ENCODE results near the gene DNAH14.
"Not testable (repeated sequence)": the region's sequence is repeated elsewhere in the genome, so short reads cannot be mapped to it uniquely, and the experiment has no call there.

The DNAH14 gene

GRCh38 chr1:225146478-225146877 lies 217.0 kb downstream of the DNAH14 start:
- H3K36me3 ChIP-seq (ENCODE audit: control insufficient read depth, insufficient read depth, low read length) = no peaks in the 10 kb centered on the region
- H3K9me3 ChIP-seq (ENCODE audit: control insufficient read depth, insufficient read depth, low read length) = no peaks in the 10 kb centered on the region
- H3K9ac ChIP-seq (ENCODE audit: low read depth, low read length) = no peak overlapping the region
- H3K4me3 ChIP-seq (ENCODE audit: low read depth, low read length) = no peak overlapping the region
- no peaks in the 10 kb centered on the region for H3K27me3 ChIP-seq (ENCODE audit: control insufficient read depth, insufficient read depth, low read length)
- H3K27ac ChIP-seq (ENCODE audit: low read depth, low read length) = no peak overlapping the region
- no peaks in the 10 kb centered on the region for H3K4me1 ChIP-seq (ENCODE audit: control insufficient read depth, insufficient read depth, low read length)

GRCh38 chr1:225147791-225148190 lies 218.3 kb downstream of the DNAH14 start:
- not testable (repeated sequence) for H3K4me3 ChIP-seq (ENCODE audit: low read depth, low read length)

GRCh38 chr1:225152061-225152460 lies 222.6 kb downstream of the DNAH14 start:
- H3K27me3 ChIP-seq (ENCODE audit: control insufficient read depth, insufficient read depth, low read length) = no peaks in the 10 kb centered on the region
- no peaks in the 10 kb centered on the region for H3K9me3 ChIP-seq (ENCODE audit: control insufficient read depth, insufficient read depth, low read length)
- H3K4me1 ChIP-seq (ENCODE audit: control insufficient read depth, insufficient read depth, low read length) = no peaks in the 10 kb centered on the region
- no peak overlapping the region for H3K9ac ChIP-seq (ENCODE audit: low read depth, low read length)
- no peaks in the 10 kb centered on the region for H3K36me3 ChIP-seq (ENCODE audit: control insufficient read depth, insufficient read depth, low read length)
- H3K27ac ChIP-seq (ENCODE audit: low read depth, low read length) = no peak overlapping the region
- H3K4me3 ChIP-seq (ENCODE audit: low read depth, low read length) = no peak overlapping the region

More at GRCh38 chr1:225147791-225148190, 218.3 kb downstream of the DNAH14 start:
- not testable (repeated sequence) for H3K27me3 ChIP-seq (ENCODE audit: control insufficient read depth, insufficient read depth, low read length); H3K9me3 ChIP-seq (ENCODE audit: control insufficient read depth, insufficient read depth, low read length); H3K27ac ChIP-seq (ENCODE audit: low read depth, low read length); H3K36me3 ChIP-seq (ENCODE audit: control insufficient read depth, insufficient read depth, low read length); H3K4me1 ChIP-seq (ENCODE audit: control insufficient read depth, insufficient read depth, low read length); H3K9ac ChIP-seq (ENCODE audit: low read depth, low read length)

DNA sequence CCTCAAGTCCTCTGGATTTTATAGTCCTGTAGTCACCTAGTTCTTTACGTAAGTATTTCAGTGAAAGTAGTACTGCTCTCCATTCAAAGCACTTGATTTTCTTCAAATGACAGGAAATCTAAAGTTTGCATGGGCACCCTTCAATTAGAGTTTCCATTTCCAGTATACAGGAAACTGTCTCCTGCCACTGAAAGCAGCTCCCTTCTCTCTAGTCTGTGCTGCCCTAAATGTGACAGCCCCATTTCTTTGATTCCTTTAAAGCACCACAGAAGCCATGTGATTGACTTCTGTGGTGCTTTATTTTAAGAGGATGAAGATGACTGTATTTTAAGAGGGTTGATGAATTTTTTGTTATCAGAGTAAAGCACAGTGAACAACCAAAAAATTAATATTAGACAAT lies 226.1 kb downstream of the DNAH14 start:
- Histone ChIP-seq H3K9ac (ENCODE audit: low read depth, low read length) (no peak overlapping the region), H3K9me3 (ENCODE audit: control insufficient read depth, insufficient read depth, low read length) (no peaks in the 10 kb centered on the region), H3K27ac (ENCODE audit: low read depth, low read length) (no peak overlapping the region), H3K27me3 (ENCODE audit: control insufficient read depth, insufficient read depth, low read length) (no peaks in the 10 kb centered on the region), H3K36me3 (ENCODE audit: control insufficient read depth, insufficient read depth, low read length) (no peaks in the 10 kb centered on the region), H3K4me3 (ENCODE audit: low read depth, low read length) (no peak overlapping the region), H3K4me1 (ENCODE audit: control insufficient read depth, insufficient read depth, low read length) (no peaks in the 10 kb centered on the region)

- no peaks in the 10 kb centered on the region for H3K4me1 ChIP-seq (ENCODE audit: control insufficient read depth, insufficient read depth, low read length)
- H3K9ac ChIP-seq (ENCODE audit: low read depth, low read length) = no peak overlapping the region
- no peaks in the 10 kb centered on the region for H3K36me3 ChIP-seq (ENCODE audit: control insufficient read depth, insufficient read depth, low read length)
- no peaks in the 10 kb centered on the region for H3K27me3 ChIP-seq (ENCODE audit: control insufficient read depth, insufficient read depth, low read length)
- H3K4me3 ChIP-seq (ENCODE audit: low read depth, low read length) = no peak overlapping the region
- no peak overlapping the region for H3K27ac ChIP-seq (ENCODE audit: low read depth, low read length)
- no peaks in the 10 kb centered on the region for H3K9me3 ChIP-seq (ENCODE audit: control insufficient read depth, insufficient read depth, low read length)
Observed at GRCh38 chr1:225156254-225156653, 226.8 kb downstream of the DNAH14 start.

DNA sequence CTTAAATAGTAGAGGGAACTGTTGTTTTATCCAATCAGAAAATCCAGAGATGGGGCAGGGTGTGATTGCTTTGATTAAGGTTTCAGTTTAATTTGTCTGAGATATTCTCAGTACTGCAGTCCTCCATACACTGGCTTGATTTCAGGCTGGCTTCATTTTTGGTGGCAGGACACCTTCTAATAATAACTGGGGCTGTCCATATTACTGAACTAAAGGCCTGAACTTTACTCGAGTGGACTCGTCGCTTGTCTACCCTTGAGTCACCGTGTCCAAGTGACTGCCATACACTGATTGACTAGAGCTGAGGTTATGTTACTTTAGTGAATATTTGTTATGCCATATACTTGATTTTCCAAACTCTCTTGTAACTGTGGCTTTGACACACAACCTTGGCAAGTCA lies 228.8 kb downstream of the DNAH14 start:
- H3K27ac ChIP-seq (ENCODE audit: low read depth, low read length) = no peak overlapping the region

DNA sequence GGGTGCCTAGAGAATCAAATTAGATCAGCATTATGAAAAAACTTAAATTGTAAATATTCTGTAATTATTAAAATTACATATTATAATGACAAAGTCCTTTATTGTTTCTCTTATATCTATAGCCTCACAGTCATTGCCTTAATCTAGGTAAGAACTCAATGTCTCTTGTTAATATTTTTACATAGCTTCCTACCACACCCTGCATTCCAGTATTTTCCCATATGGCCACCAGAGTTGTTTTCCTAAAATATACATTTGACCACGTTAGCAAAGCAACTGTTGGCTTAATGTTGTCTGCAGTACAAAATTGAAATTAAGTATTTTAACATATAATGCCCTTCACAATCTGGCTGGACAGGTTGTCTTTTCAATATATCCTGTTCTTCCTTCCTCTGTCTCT lies 230.3 kb downstream of the DNAH14 start:
- Histone ChIP-seq H3K27me3 (ENCODE audit: control insufficient read depth, insufficient read depth, low read length) (no peaks in the 10 kb centered on the region), H3K4me1 (ENCODE audit: control insufficient read depth, insufficient read depth, low read length) (no peaks in the 10 kb centered on the region), H3K36me3 (ENCODE audit: control insufficient read depth, insufficient read depth, low read length) (no peaks in the 10 kb centered on the region), H3K9me3 (ENCODE audit: control insufficient read depth, insufficient read depth, low read length) (no peaks in the 10 kb centered on the region), H3K27ac (ENCODE audit: low read depth, low read length) (no peak overlapping the region), H3K4me3 (ENCODE audit: low read depth, low read length) (no peak overlapping the region), H3K9ac (ENCODE audit: low read depth, low read length) (no peak overlapping the region)

More for the DNA sequence above, 228.8 kb downstream of the DNAH14 start:
- no peaks in the 10 kb centered on the region for H3K9me3 ChIP-seq (ENCODE audit: control insufficient read depth, insufficient read depth, low read length)
- no peaks in the 10 kb centered on the region for H3K4me1 ChIP-seq (ENCODE audit: control insufficient read depth, insufficient read depth, low read length)
- no peak overlapping the region for H3K9ac ChIP-seq (ENCODE audit: low read depth, low read length)
- H3K27me3 ChIP-seq (ENCODE audit: control insufficient read depth, insufficient read depth, low read length) = no peaks in the 10 kb centered on the region
- no peak overlapping the region for H3K4me3 ChIP-seq (ENCODE audit: low read depth, low read length)
- no peaks in the 10 kb centered on the region for H3K36me3 ChIP-seq (ENCODE audit: control insufficient read depth, insufficient read depth, low read length)

DNA sequence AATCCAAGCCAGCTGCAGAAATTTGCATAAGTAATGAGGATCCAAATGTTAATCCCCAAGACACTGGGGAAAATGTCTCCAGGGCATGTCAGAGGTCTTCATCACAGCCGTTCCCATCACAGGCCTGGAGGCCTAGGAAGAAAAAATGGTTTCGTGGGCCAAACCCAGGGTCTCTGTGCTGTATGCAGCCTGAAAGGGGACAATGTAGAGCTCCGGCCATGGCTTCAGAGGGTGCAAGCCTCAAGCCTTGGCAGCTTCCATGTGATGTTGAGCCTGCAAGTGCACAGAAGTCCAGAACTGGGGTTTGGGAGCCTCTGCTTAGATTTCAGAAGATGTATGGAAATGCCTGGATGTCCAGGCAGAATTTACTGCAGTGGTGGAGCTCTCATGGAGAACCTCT lies 247.9 kb downstream of the DNAH14 start:
- not testable (repeated sequence) for H3K27ac ChIP-seq (ENCODE audit: low read depth, low read length); H3K4me3 ChIP-seq (ENCODE audit: low read depth, low read length); H3K4me1 ChIP-seq (ENCODE audit: control insufficient read depth, insufficient read depth, low read length); H3K9ac ChIP-seq (ENCODE audit: low read depth, low read length); H3K36me3 ChIP-seq (ENCODE audit: control insufficient read depth, insufficient read depth, low read length); H3K27me3 ChIP-seq (ENCODE audit: control insufficient read depth, insufficient read depth, low read length)
- H3K9me3 ChIP-seq (ENCODE audit: control insufficient read depth, insufficient read depth, low read length) = peaks cover 39% of the 10 kb centered on the region

- Histone ChIP-seq H3K27me3 (ENCODE audit: control insufficient read depth, insufficient read depth, low read length) (no peaks in the 10 kb centered on the region), H3K27ac (ENCODE audit: low read depth, low read length) (no peak overlapping the region), H3K4me3 (ENCODE audit: low read depth, low read length) (no peak overlapping the region), H3K36me3 (ENCODE audit: control insufficient read depth, insufficient read depth, low read length) (no peaks in the 10 kb centered on the region), H3K4me1 (ENCODE audit: control insufficient read depth, insufficient read depth, low read length) (no peaks in the 10 kb centered on the region), H3K9me3 (ENCODE audit: control insufficient read depth, insufficient read depth, low read length) (peaks cover 46% of the 10 kb centered on the region), H3K9ac (ENCODE audit: low read depth, low read length) (no peak overlapping the region)
Observed at GRCh38 chr1:225179686-225180085, 250.2 kb downstream of the DNAH14 start.

DNA sequence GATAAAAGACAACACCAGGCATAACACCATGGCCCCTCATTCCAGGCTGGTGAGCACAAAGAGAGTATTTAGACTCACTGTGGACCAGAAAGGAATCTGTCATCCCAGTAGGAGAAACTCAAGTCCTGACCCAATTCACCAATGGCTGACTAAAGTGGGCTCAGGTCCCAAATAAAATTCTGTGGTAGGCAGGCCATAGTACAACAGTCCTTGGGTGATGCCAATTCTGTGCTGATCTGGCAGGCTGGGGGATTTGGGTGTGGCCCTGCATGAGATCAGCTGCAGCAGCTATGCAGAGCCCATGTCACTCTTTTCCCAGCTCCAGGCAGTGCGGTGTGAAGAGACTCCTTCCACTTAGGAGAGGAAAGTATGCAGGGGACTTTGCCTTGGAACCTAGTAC lies 253.2 kb downstream of the DNAH14 start:
- no peaks in the 10 kb centered on the region for H3K4me1 ChIP-seq (ENCODE audit: control insufficient read depth, insufficient read depth, low read length)
- peaks cover 30% of the 10 kb centered on the region for H3K9me3 ChIP-seq (ENCODE audit: control insufficient read depth, insufficient read depth, low read length)
- H3K4me3 ChIP-seq (ENCODE audit: low read depth, low read length) = no peak overlapping the region
- H3K36me3 ChIP-seq (ENCODE audit: control insufficient read depth, insufficient read depth, low read length) = no peaks in the 10 kb centered on the region
- no peaks in the 10 kb centered on the region for H3K27me3 ChIP-seq (ENCODE audit: control insufficient read depth, insufficient read depth, low read length)
- no peak overlapping the region for H3K27ac ChIP-seq (ENCODE audit: low read depth, low read length)
- no peak overlapping the region for H3K9ac ChIP-seq (ENCODE audit: low read depth, low read length)

- Histone ChIP-seq H3K36me3 (ENCODE audit: control insufficient read depth, insufficient read depth, low read length) (no peaks in the 10 kb centered on the region), H3K9ac (ENCODE audit: low read depth, low read length) (no peak overlapping the region), H3K9me3 (ENCODE audit: control insufficient read depth, insufficient read depth, low read length) (peaks cover 31% of the 10 kb centered on the region), H3K27me3 (ENCODE audit: control insufficient read depth, insufficient read depth, low read length) (no peaks in the 10 kb centered on the region), H3K4me1 (ENCODE audit: control insufficient read depth, insufficient read depth, low read length) (no peaks in the 10 kb centered on the region), H3K4me3 (ENCODE audit: low read depth, low read length) (no peak overlapping the region), H3K27ac (ENCODE audit: low read depth, low read length) (no peak overlapping the region)
Observed at GRCh38 chr1:225191199-225191753, 261.8 kb downstream of the DNAH14 start.

DNA sequence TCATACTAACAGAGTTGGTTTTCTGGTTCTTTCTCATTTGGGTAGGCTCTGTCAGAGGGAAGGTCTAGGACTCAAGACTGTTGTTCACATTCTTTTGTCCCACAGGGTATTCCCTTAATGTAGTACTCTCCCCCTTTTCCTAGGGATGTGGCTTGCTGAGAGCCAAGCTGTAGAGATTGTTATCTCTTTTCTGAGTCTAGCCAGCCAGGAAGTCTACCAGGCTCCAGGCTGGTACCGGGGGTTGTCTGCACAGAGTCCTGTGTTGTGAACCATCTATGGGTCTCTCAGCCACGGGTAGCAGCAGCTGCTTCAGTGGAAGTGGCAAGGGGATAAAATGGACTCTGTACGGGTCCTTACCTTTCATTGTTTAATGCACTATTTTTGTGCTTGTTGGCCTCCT lies 272.0 kb downstream of the DNAH14 start:
- H3K4me3 ChIP-seq (ENCODE audit: low read depth, low read length) = no peak overlapping the region
- H3K27ac ChIP-seq (ENCODE audit: low read depth, low read length) = no peak overlapping the region
- no peaks in the 10 kb centered on the region; the same call in 1 of the 2 replicates for H3K9me3 ChIP-seq (ENCODE audit: control insufficient read depth, insufficient read depth, low read length)
- no peaks in the 10 kb centered on the region for H3K36me3 ChIP-seq (ENCODE audit: control insufficient read depth, insufficient read depth, low read length)
- no peak overlapping the region for H3K9ac ChIP-seq (ENCODE audit: low read depth, low read length)
- H3K27me3 ChIP-seq (ENCODE audit: control insufficient read depth, insufficient read depth, low read length) = no peaks in the 10 kb centered on the region
- no peaks in the 10 kb centered on the region for H3K4me1 ChIP-seq (ENCODE audit: control insufficient read depth, insufficient read depth, low read length)

Data from HUES48 (cell line).